ENCODE results near the gene TIMM44.
A peak's percentile ranks its signal among the peaks of the same experiment; 100 is the strongest.
"Not testable (repeated sequence)": the region's sequence is repeated elsewhere in the genome, so short reads cannot be mapped to it uniquely, and the experiment has no call there.

TIMM44 gene

DNA sequence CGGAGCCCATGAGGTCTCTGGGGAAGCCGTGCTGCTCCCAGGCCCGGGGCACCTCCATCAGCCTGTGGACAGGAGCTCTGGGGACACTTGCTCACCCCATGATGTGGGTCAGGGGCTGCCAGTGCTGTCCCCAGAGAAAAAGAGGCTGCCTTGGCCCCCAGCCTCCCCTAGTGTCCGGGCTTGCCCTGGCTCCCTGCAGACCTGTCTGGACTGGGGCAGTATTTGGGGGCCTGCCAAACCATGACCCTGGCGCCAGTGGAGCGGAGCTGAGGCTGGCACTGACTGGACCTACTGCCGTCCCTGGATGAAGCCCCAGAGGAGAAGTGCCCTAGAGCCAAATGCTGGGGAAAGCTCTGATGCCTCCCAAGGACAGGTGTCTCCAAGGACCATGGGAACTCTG is 31.6 kb upstream of the TIMM44 start:
- DNase-seq, result no peak

DNA sequence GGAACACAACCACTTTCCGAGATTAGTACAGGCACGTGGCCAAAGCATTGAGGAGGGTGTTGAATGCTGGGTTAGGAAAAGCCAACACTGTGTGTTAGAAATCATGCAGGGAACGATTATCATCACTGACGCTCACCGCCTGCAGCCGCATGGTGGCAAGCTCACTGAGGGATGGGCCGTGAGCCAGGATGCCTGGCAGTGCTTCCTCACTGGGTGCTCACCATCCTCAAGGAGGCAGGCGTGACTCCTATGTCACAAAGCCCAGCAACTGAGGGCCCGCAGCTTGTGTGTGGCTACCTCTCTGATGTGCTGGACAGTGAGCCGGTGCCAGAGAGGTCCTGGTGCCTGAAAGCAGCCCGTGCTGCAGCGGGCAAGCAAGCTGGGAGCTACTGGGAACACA is 30.4 kb upstream of the TIMM44 start:
- DNase-seq, result no peak

GRCh38 chr19:7971553-7972520 is 28.4 kb upstream of the TIMM44 start:
- DNase-seq, result no peak

DNA sequence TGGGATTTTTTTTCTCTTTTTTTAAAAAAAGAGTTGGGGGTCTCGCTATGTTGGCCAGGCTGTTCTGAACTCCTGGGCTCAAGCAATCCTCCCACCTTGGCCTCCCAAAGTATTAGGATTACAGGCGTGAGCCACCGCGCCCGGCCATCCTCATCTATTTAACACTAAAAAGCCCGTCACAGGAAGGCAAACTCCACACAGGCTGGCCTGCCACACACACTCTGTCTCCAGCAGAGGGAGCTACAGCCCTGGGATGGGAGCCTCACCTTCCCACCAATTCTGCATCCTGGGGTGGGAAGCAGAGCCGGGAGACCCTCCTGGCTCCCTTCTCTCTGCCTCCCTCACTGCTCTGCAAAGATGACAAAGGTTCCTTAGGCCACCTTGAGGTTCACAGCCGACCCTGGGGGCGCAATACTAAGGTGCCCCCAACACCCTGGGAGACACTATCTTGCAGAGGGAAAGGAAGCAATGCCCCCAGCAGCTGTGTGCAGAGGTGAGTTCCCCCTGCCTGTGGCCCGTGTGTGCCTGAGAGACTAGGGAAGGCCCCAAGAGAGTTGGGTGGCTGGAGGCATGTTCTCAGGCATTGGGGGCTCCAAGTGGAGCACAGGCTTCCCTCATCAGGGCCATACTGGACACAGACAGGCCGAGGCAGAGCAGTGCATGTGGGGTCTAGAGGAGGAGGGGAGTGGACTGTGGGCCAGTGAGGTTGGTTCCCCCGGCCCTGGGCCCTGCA is 27.4 kb upstream of the TIMM44 start:
- peak; percentile 5 for DNase-seq

GRCh38 chr19:7969555-7969939 is 26.1 kb upstream of the TIMM44 start:
- no peak for DNase-seq

GRCh38 chr19:7968796-7969554 is 25.5 kb upstream of the TIMM44 start:
- DNase-seq, result no peak

DNA sequence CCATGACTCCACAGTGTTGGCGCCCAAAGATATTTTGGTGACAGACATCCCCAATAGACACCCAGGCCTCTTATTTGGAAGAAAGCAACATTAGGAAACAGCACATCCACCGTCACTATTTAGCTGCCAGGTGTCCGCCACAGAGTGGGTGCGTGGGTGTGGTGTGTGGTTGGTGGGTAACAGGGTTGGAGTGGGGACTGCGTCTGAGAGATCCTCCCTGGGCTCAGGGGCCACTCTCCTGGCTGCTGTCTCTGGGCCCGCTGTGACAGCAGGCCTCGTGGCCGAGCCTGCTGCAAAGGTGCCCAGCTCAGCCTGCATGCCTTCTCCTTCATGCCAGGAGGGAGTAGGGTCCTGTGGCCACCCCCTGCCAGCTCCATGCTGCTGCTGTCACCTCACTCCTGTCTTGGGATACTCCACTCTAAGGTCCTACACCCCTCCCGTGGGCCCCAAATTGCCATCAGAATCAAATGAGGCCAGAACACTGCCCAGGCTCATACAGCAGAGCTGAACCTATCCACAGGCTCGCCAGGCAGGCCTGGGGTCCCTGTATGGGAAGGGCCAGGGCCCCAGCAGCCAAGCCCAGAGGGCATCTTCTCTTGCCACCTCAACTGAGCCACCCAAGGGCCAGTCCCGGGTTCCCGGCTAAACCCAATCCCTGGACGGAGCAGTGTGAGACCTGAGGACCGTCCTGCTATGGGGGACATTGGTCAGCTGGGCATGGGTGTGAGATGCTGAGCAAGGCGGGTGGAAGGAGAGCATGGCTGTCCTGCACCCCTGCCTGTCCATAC is 24.7 kb upstream of the TIMM44 start:
- no peak for DNase-seq

GRCh38 chr19:7965921-7966665 is 22.6 kb upstream of the TIMM44 start:
- DNase-seq, result no peak

DNA sequence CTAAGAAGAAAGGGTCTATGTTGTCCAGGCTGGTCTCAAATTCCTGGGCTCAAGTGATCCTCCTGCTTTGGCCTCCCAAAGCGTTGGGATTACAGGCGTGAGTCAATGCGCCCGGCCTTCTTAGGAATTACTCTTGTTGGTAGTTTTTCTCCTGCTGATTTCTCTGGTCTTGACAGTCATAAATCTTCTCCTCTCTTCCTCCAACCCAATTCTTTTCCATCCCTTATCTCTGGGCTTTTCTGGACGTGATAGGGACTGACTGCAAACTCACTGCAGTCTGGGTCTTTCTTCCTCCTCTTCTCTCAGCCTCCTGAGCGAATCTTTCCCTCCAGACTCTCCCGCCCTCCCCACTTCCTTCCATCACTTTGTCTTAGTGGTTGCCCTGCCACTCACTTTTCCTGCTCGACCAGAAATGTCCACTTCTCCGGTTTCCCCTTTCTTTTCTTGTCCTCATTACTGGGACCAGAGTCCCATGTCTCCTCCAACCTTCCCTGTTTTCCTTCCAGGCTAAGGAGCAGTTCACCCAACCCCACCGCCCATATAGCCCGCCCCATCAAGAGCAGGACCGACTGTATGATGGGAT is 21.9 kb upstream of the TIMM44 start:
- DNase-seq, result no peak

- DNase-seq, result no peak
These were observed 20.1 kb upstream of the TIMM44 start for GRCh38 chr19:7963566-7963965.

DNA sequence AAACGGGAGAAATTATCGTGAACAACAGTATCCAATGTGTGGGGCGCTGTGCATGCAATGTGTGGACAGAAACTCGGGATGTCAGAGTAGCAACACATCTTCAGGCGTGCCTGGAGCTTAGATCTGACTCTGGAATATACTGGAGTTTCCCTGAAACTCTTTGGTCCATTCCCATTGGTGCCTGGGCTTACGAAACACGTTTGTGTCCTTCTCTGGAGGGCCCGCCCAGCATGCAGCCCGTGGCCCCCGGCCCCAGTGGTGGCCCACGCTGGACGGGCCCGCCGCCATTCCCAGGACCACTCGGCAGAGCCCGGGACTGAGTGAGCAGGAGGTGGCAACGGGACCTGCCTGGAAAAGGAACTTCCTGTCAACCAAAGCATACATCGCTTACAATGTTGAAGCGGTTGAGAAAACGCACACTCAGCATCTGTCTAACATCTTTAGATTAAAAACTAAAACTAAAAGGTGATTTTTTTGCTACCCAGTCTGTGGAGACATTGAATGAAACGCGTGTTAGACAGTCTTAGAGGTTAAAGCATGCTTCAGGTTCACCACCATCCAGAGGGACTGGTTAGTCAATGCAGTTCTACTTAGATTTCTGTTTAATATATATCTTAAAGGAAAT is 19.3 kb upstream of the TIMM44 start:
- DNase-seq, result no peak

DNA sequence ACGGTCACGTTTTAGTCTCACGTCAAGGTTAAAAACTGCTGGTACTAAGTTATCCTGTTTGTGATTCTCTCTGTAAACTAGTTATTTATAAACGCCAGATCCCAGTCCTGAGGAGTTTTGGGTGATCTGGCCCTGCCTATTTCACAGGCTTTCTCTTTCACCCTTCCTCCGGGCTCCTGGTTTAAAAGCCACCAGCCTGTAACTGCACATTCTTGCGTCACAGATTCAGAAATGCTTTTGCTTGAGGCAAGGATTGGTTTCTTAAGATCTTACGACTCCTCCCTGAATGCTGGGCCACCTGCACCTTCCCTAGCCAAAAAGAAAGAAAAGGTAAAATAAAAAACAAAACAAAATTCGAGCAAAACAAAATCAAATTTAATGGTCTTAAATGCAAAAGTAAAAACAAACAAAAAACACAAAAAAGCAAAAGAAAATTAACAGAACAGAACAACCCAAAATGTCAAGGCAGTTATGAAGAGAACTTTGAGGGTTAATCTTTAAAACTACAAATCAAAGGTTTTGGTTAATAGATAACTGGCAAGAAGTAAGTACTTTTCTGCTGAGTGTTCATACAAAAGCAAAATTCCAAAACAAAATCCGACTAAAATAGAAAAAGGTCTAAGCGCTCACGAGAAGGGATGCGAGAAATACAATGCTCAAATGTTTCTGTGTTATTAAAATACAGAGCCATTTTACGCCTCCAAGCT is 18.6 kb upstream of the TIMM44 start:
- no peak for DNase-seq

GRCh38 chr19:7961082-7961481 is 17.6 kb upstream of the TIMM44 start:
- DNase-seq, result not testable (repeated sequence)

DNA sequence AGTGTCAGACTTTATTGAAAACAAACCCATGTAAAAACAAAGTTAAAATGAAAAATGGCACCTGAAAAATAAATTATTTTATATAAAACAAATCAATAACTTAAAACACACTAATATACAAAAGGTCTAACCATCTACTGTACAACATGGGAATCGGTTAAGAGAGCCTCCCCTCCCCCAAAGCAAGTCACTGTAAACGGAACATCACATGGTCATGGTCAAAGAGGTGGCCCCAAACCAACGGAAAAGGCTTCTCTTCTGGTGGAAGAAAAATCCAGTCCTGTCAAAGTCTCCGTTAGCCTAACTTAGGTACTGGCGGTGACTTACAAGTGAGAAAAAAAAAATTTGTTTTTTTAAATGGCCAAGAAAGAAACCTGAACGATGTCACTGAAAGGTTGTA is 15.7 kb upstream of the TIMM44 start:
- DNase-seq, result no peak

- DNase-seq, result no peak
These were observed 12.2 kb upstream of the TIMM44 start for GRCh38 chr19:7955696-7956095.

GRCh38 chr19:7953576-7953975 is 10.1 kb upstream of the TIMM44 start:
- DNase-seq, result no peak

GRCh38 chr19:7953060-7953459 is 9.6 kb upstream of the TIMM44 start:
- DNase-seq, result no peak

DNA sequence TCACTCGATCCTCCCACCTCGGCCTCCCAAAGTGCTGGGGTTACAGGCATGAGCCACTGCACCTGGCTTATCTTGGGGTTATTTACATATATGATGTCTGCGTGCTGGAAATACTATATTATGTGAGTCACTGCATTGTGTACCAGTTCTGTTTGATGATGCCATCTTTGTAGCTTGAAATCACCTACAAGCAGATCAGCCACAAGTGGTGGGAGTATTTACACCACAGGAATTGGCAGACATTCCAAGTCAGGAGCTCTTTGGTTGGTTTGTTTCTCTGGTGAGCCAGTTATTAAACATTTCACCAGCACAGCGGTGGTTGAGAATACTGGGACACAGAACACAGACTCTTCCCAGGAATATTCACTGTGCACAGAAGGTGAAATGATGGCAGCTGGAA is 4.5 kb upstream of the TIMM44 start:
- no peak for DNase-seq

DNA sequence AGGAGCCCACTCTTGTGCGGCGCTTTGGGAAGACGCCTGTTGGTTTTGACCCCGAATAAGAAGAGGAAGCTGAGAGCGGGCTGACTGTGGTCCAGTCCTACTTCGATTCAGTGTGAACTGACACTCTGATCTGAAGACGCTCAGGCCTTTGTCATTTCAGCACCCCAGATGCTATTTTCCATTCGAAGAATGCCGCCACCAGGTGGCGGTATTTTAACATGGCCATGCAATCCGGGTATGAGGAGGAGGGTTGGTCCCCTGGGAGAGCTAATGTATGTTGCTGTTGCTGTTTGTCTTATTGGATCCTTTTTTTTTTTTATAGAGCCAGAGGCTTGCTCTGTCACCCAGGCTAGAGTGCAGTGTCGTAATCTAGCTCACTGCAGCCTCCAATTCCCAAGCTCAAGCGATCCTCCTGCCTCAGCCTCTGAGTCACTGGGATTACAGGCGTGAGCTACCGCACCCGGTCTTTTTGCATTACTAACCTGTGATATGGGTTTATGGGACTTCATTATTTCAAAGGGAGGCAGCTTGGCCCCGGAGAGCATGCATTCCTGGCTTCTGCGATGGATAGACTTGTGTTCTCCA is 803 bp upstream of the TIMM44 start:
- DNase-seq, result peak; percentile 81

GRCh38 chr19:7942981-7943443 is 454 bp downstream of the TIMM44 start:
- no peak for DNase-seq
